HG03439 (cell line): ENCODE data around the gene HNF1B.

Experiments used
- ATAC-seq: cut with Tn5 transposase; IDR thresholded peaks from one replicate; pipeline ENCODE4 v1.9.1; 2021; ENCODE audit warnings: mild to moderate bottlenecking, moderate library complexity; ENCODE audit not compliant: unreplicated experiment

HNF1B gene

GRCh38 chr17:37674511-37674910, 70.3 kb downstream of the HNF1B start:
- ATAC-seq, result no peak

DNA sequence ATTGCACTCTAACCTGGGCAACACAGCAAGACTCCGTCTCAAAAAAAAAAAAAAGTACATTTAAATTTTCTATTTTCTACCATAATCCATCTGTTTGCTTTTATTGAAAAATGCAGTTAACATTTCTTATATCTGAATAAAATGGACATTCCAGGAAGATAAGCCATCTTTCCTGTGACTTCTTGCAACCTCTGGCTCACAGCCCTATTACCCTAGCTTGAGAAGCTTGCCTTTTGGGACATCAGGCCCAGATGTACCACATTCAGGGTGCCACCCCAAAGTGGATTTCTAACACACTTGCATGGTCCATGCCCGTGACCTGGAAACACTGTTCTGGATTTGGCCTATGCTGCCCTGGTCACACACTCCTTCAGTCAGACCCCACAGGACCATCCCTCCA, 71.5 kb downstream of the HNF1B start:
- ATAC-seq, result no peak

GRCh38 chr17:37672548-37673078, 72.2 kb downstream of the HNF1B start:
- no peak for ATAC-seq

GRCh38 chr17:37671824-37672547, 72.9 kb downstream of the HNF1B start:
- ATAC-seq, result no peak

GRCh38 chr17:37671028-37671823, 73.6 kb downstream of the HNF1B start:
- ATAC-seq, result no peak

DNA sequence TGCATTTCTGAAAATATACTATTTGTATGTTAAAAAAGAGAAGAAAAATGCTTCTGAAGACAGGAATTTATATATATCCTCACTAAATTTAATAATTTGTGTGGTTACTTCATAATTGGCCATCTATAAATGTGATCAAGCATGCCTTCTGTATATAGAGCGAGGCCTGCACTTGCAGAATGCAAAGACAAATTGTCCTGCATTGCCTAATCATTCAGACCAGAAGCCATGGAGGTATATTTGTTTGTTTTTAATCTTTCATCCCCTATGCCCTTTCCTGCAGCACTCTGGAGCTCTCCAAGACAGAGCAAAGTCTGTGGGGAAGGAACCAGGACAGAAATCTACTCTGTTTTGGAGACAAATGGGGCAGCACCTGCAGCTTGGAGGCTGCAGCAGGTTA, 77.8 kb downstream of the HNF1B start:
- no peak for ATAC-seq

DNA sequence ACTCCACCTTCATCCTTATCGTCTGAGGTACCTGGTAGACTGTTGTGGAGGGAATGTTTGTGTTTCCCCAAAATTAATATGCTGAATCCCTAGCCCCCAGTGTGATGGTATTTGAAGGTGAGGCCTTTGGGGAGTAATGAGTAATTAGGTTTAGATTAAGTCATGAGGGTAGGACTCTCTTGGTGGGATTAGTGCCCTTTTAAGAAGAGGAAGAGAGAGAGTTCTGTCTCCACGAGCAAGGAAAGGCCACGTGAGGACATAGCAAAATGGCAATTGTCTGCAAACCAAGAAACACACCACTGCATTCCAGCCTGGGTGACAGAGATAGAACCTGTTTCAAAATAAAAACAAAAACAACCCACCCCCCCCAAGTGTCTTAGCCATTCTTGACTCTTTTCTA, 80.6 kb downstream of the HNF1B start:
- no peak for ATAC-seq

DNA sequence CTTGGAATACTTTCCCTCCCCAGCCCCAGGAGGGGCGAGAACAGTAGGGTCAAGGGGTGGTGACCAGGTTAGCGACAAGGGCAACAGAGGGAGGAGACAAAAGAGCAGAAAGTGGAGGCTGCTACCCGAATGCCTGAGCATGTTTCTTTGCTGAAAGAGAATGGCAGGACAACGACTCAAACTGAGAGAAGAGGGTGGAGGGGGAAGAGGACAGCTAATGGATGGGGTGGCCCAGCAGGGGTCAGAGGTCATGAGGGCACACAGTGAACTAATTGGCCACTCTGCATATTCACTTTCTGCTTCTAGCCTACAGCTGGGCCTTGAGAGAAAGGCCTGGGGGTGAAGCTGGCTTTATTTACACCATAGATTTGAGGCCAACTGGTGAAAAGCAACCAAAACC, 82.5 kb downstream of the HNF1B start:
- no peak for ATAC-seq

- ATAC-seq, result no peak
These were observed 83.4 kb downstream of the HNF1B start for GRCh38 chr17:37661400-37662014.

DNA sequence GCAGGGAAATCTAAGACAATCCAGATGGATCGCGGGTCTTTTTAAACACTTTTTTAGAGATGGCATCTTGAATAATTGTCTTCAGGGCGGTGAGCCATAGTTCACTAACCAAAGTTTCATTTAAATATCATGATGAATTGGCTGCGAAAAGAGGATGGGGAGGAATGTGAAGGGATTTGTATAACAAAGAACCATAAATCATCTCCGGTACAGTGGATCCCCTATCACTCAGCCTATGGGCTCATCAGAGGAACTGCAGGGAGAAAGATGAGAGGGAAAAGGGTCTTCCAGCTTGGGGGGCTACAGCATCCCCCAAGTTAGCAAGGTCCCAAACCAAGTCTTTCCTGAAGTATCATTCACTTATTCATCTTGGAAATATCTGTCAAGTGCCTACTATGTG, 84.9 kb downstream of the HNF1B start:
- ATAC-seq, result no peak

DNA sequence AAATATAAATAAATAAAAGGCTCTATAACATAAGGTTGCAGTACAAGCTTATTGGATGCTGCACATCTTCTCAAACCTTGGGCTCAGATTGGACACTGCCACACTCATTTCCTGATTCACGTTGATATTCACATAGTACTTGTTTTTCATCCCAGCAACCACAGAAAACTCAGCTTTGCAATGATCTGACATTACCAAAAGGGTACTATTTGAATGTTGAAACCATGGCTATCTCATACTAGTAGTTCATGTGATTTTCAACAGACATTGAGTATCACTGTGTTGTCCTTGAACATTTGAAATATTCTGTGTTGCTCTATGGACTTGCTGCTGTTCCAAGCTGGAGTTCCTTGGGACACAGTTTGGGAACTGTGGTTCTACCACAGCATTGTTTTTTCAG, 87.7 kb downstream of the HNF1B start:
- ATAC-seq, result no peak

DNA sequence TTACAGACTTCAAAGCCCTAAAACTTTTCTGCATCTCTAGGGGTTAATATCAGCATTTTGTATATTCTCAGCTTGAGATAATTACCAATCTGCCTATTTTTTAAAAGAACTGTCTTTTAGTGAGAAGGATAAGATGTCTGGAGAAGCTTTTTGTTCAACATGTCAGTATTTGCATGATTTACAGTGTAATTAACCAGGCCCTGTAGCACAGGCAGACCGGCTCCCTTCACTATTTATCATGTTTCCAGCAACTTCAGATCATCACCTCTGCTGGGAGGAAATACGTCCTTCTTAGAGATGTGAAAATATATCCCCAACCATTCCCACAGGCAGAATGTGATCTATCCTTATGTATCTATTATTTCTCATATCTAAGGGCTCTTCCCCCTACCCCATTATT, 93.0 kb downstream of the HNF1B start:
- ATAC-seq, result no peak

DNA sequence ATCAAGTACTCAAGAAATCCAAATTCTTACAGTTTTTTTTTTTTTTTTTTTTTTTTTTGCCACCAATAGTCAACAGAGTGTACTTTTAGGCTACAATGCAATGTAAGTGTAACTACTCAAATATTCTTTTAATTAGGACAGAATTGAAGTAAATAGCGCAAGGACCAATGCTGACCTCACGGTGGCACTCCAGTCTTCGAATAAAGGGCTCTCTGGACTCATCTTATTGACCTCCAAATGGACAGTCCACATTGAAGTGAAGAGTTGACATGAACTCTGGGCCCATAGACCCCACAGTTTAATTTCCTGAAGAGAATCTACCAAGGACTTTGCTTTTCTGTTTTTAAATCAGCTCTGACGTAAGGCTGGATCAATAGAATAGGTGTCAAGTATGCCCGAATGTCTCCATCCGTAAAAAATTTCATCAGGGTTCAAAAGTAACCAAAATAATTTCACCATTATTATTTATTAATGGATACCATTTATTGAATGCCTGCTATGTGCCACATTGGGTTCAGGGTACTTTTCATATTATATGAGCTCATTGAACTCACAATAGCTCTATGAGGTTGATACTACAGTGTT, 94.3 kb downstream of the HNF1B start:
- ATAC-seq, result no peak

- no peak for ATAC-seq
These were observed 96.3 kb downstream of the HNF1B start for GRCh38 chr17:37648555-37648954.

- no peak for ATAC-seq
These were observed 97.0 kb downstream of the HNF1B start for GRCh38 chr17:37647856-37648255.

- no peak for ATAC-seq
These were observed 101.0 kb downstream of the HNF1B start for GRCh38 chr17:37643869-37644268.

- peak; percentile 87 for ATAC-seq
These were observed 101.6 kb downstream of the HNF1B start, which contains the start of gene DDX52 for GRCh38 chr17:37643118-37643766. Gene DDX52 (minus strand): TSS chr17:37643446. CDS start chr17:37643420, 26 bp downstream.

DNA sequence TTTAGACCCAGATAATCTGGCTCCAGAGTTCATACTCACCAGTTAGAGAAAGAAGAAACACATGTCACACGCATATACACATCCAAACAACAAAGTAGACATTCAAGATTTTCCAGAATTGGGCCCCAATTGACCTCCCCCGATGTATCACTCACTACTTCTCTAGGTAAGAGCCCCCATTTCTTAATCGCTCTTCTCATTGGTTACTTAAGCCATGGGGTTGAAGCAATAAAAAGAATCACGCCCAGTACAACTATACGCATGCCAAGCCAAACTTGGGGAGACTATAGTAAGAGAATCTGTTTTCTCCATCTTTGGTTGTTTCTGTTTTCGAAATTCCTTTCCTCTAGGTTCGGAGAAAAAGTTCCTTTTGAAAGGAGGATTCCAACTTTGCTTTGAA, 102.2 kb downstream of the HNF1B start:
- no peak for ATAC-seq

DNA sequence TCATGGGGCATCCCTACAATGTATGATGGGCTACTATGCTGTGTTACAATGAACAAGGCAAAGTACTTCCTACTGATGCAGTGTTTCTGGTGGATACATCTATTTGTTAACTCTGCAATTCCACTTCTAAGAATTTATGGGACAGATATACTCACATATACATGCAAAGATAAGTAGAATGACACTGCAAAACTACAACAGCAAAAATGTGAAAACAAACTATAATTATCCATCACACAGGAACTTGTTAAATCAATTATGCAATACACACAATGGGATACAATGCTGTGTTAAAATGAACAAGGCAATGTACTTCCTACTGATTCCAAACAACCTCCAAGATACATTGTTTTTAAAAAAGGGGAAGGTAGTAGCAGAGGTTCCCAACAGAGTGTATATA, 104.8 kb downstream of the HNF1B start:
- ATAC-seq, result no peak

GRCh38 chr17:37637956-37638355, 106.9 kb downstream of the HNF1B start:
- ATAC-seq, result no peak
